Spleen (tissue), 11 donors: ENCODE measurements around the gene XPC. TPM values are rescaled to one million over a fixed set of nuclear protein-coding genes. Genes with fewer than 3 reads are reported as not detected.

Source experiments
- DNase-seq: peaks from one replicate; pipeline ENCODE4 v3.0.0-alpha.2; 2020
- H3K27ac ChIP-seq, 8 donors: fragments of 200-600 bp; sonication (generic) in 7 of 8; 1 replicate in 4 of 8; 2 replicates in 4 of 8; pipeline versions ENCODE4 v1.5.0 to v1.8.0; 2016 to 2021; ENCODE audit warnings: inconsistent platforms in 4 of 8, mild to moderate bottlenecking in 4 of 8, moderate library complexity in 1 of 8
- H3K27me3 ChIP-seq, 7 donors: fragments of 200-600 bp; sonication (generic) in 6 of 7; replicated peaks in 1 of 7; 1 replicate in 4 of 7; 2 replicates in 3 of 7; pipeline versions ENCODE4 v1.5.0 to v1.8.0; 2016 to 2021; ENCODE audit warnings: inconsistent platforms in 3 of 7, mild to moderate bottlenecking in 1 of 7
- H3K36me3 ChIP-seq, 6 donors: fragments of 200-600 bp; sonication (generic) in 5 of 6; 1 replicate in 4 of 6; 2 replicates in 2 of 6; pipeline versions ENCODE4 v1.5.0 to v1.8.0; 2016 to 2021; ENCODE audit warnings: inconsistent platforms in 2 of 6
- H3K4me1 ChIP-seq, 6 donors: fragments of 200-600 bp; sonication (generic) in 5 of 6; 1 replicate in 3 of 6; 2 replicates in 3 of 6; pipeline versions ENCODE4 v1.5.0 to v1.8.0; 2016 to 2021; ENCODE audit warnings: inconsistent platforms in 3 of 6
- H3K4me3 ChIP-seq, 8 donors: fragments of 200-600 bp; sonication (generic) in 7 of 8; 1 replicate in 4 of 8; 2 replicates in 4 of 8; pipeline versions ENCODE4 v1.5.0 to v1.8.0; 2016 to 2021; ENCODE audit warnings: inconsistent platforms in 4 of 8, mild to moderate bottlenecking in 4 of 8, moderate library complexity in 2 of 8
- H3K9me3 ChIP-seq, 8 donors: fragments of 200-600 bp; sonication (generic) in 7 of 8; 1 replicate in 4 of 8; 2 replicates in 4 of 8; pipeline versions ENCODE4 v1.5.0 to v1.8.0; 2016 to 2021; ENCODE audit warnings: inconsistent platforms in 4 of 8
- POLR2A ChIP-seq, 3 donors: fragments of 450-650 bp; IDR thresholded peaks; one replicate each; pipeline ENCODE4 v1.5.1; 2017; ENCODE audit warnings: antibody characterized with exemption in 3 of 3, mild to moderate bottlenecking in 1 of 3
- POLR2AphosphoS5 ChIP-seq, 3 donors: sonication (generic); formaldehyde crosslinking; IDR thresholded peaks; one replicate each; pipeline ENCODE4 v1.5.1; 2017; ENCODE audit warnings: antibody characterized with exemption in 3 of 3
- WGBS, 5 donors: extraction: QIAGEN DNeasy Blood & Tissue Kit in 3 of 5; methylation state at CpG; one replicate each; pipeline versions ENCODE4 v1.1.5 to v1.1.7; 2013 to 2018; 5-methylcytosine and 5-hydroxymethylcytosine counted together
- intact Hi-C: fragments of 100-400 bp; cut with DNase I; formaldehyde crosslinking; loops from one replicate; pipeline ENCODE4 v1.15.0; 2023; ENCODE audit warnings: low total_unique reads
- polyA plus RNA-seq, 3 donors: library from polyadenylated mRNA; stranded (reverse); fragments of 200-250 nt; gene quantifications; one replicate each; pipeline ENCODE4 v1.2.1, GENCODE V29; 2013
- total RNA-seq, 7 donors: library from RNA; depleted of rRNA in 3 of 7; stranded (reverse); fragments of >200 nt in 3 of 7; fragmentation: NEBNext Ultra II Directional in 4 of 7; extraction: Animal tissue kit (Norgen Biotek cat#: 25700) in 4 of 7; gene quantifications; one replicate each; pipeline versions ENCODE4 v1.1.0 to v1.2.1, GENCODE V29; 2016 to 2021
- TF ChIP-seq, protein P1 (sequence below), 11 experiments: fragments of 200-600 bp in 7 of 11; fragments of 450-650 bp in 4 of 11; sonication (generic) in 4 of 11; IDR thresholded peaks in 8 of 11; conservative IDR thresholded peaks in 3 of 11; 1 replicate in 7 of 11; 2 replicates in 4 of 11; pipeline versions ENCODE4 v1.4.0 to v1.8.0; 2016 to 2021; ENCODE audit warnings: antibody characterized with exemption in 11 of 11, inconsistent platforms in 4 of 11, mild to moderate bottlenecking in 1 of 11
- donor health status: healthy with polysubstance abuse.
- donor health status: DM: no; HTN: no; CAD: no; lungs with moderate emphysema.
- donor health status: DM: no; HTN: no; CAD: no.
- donor health status: Bipolar disorder and iron deficiency.
- donor health status: healthy.
- donor health status: DM: no; HTN: no; CAD: no.
- donor health status: DM: yes; HTN: yes; CAD: no.

Gene XPC
- total and polyA plus RNA-seq, 10 donors = 16.1 to 65.6 (median 47.3) TPM

GRCh38 chr3:14148041-14148985, 30.1 kb downstream of the XPC start:
- peak in 2 of 3 donors; percentile 12 to 42 for TF ChIP-seq POLR2AphosphoS5 (IDR thresholded peaks at IDR 0.05)
- TF ChIP-seq, protein P1, sequence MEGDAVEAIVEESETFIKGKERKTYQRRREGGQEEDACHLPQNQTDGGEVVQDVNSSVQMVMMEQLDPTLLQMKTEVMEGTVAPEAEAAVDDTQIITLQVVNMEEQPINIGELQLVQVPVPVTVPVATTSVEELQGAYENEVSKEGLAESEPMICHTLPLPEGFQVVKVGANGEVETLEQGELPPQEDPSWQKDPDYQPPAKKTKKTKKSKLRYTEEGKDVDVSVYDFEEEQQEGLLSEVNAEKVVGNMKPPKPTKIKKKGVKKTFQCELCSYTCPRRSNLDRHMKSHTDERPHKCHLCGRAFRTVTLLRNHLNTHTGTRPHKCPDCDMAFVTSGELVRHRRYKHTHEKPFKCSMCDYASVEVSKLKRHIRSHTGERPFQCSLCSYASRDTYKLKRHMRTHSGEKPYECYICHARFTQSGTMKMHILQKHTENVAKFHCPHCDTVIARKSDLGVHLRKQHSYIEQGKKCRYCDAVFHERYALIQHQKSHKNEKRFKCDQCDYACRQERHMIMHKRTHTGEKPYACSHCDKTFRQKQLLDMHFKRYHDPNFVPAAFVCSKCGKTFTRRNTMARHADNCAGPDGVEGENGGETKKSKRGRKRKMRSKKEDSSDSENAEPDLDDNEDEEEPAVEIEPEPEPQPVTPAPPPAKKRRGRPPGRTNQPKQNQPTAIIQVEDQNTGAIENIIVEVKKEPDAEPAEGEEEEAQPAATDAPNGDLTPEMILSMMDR (IDR thresholded peaks at IDR 0.05 in 8 of 11, conservative IDR thresholded peaks at IDR 0.05 in 3 of 11) = no peak
- intact Hi-C loops = no loop called here
- WGBS, 5 donors = 88 to 94% (median 91%) methylated on average over 25 to 28 of the region's 28 CpGs
- H3K27ac ChIP-seq = peak overlapping the region in 2 of 8 donors; percentile 30 to 89
- no peak overlapping the region for H3K4me3 ChIP-seq
- H3K36me3 ChIP-seq = peaks cover 0 to 82% (median 56%) of the 10 kb centered on the region in 6 donors
- H3K4me1 ChIP-seq = peaks cover 20 to 44% (median 34%) of the 10 kb centered on the region in 6 donors
- H3K27me3 ChIP-seq = no peaks in the 10 kb centered on the region
- no peaks in the 10 kb centered on the region for H3K9me3 ChIP-seq
- DNase-seq = no peak

- WGBS, 5 donors = 84 to 93% (median 91%) methylated on average over 12 of the region's 12 CpGs
- H3K27ac ChIP-seq = peak overlapping the region in 2 of 8 donors; percentile 30 to 89
Observed at GRCh38 chr3:14147617-14148016, 30.8 kb downstream of the XPC start.

GRCh38 chr3:14147066-14147435, 31.4 kb downstream of the XPC start:
- WGBS, 5 donors = 79 to 93% (median 87%) methylated on average over 5 of the region's 5 CpGs
- Histone ChIP-seq H3K36me3 (peaks cover 0 to 79% (median 50%) of the 10 kb centered on the region in 6 donors), H3K4me3 (no peak overlapping the region), H3K27ac (peak overlapping the region in 4 of 8 donors; percentile 85 to 89 (median 88)), H3K4me1 (peaks cover 22 to 56% (median 46%) of the 10 kb centered on the region in 6 donors), H3K9me3 (no peaks in the 10 kb centered on the region), H3K27me3 (no peaks in the 10 kb centered on the region)
- TF ChIP-seq POLR2A (IDR thresholded peaks at IDR 0.05) (no peak), POLR2AphosphoS5 (IDR thresholded peaks at IDR 0.05) (no peak)
- TF ChIP-seq, protein P1 (IDR thresholded peaks at IDR 0.05 in 8 of 11, conservative IDR thresholded peaks at IDR 0.05 in 3 of 11) = no peak
- no peak for DNase-seq
- intact Hi-C loops = no loop called here

More at GRCh38 chr3:14147617-14148016, 30.8 kb downstream of the XPC start:
- intact Hi-C loops = no loop called here
- TF ChIP-seq POLR2AphosphoS5 (IDR thresholded peaks at IDR 0.05) = peak in 2 of 3 donors; percentile 21 to 36
- no peak for TF ChIP-seq POLR2A (IDR thresholded peaks at IDR 0.05)
- Histone ChIP-seq H3K9me3 (no peaks in the 10 kb centered on the region), H3K36me3 (peaks cover 0 to 79% (median 52%) of the 10 kb centered on the region in 6 donors), H3K4me3 (no peak overlapping the region), H3K27me3 (no peaks in the 10 kb centered on the region), H3K4me1 (peaks cover 22 to 51% (median 41%) of the 10 kb centered on the region in 6 donors)
- DNase-seq = peak; percentile 21

GRCh38 chr3:14146381-14147065, 31.9 kb downstream of the XPC start:
- peak in 1 of 3 donors; percentile 35 for TF ChIP-seq POLR2AphosphoS5 (IDR thresholded peaks at IDR 0.05)
- TF ChIP-seq POLR2A (IDR thresholded peaks at IDR 0.05) = no peak
- DNase-seq = peak; percentile 72
- peak overlapping the region in 6 of 8 donors; percentile 85 to 90 (median 88) for H3K27ac ChIP-seq
- H3K9me3 ChIP-seq = no peaks in the 10 kb centered on the region
- peaks cover 0 to 79% (median 50%) of the 10 kb centered on the region in 6 donors for H3K36me3 ChIP-seq
- H3K4me1 ChIP-seq = peaks cover 22 to 62% (median 49%) of the 10 kb centered on the region in 6 donors
- 90 to 95% (median 93%) methylated on average over 9 to 10 of the region's 10 CpGs for WGBS, 5 donors
- no peaks in the 10 kb centered on the region for H3K27me3 ChIP-seq
- intact Hi-C loops = no loop called here
- H3K4me3 ChIP-seq = no peak overlapping the region
